A673 (cell line): ENCODE results near the gene NUDT17. TPM values are rescaled to one million over a fixed set of nuclear protein-coding genes. Genes with fewer than 3 reads are reported as not detected.

Experiments
- BruUV-seq: library from RNA; stranded (reverse); fragments of 400-500 nt; replicated peaks from 2 replicates; lab custom pipeline; 2021; lab: Mats Ljungman, UMichigan
- CTCF ChIA-PET: fragments of 300-600 bp; sonication (Branson Sonifier 250); formaldehyde crosslinking; loops from one replicate; lab custom pipeline; 2022; ENCODE audit warnings: antibody characterized with exemption; lab: Charles Lee
- POLR2A ChIA-PET: fragments of 300-600 bp; sonication (Branson Sonifier 250); formaldehyde crosslinking; loops from one replicate; lab custom pipeline; 2022; ENCODE audit warnings: antibody characterized with exemption; ENCODE audit not compliant: low non-redundant PET; lab: Charles Lee
- DNase-seq: peaks from one replicate; pipeline ENCODE4 v3.0.0-alpha.2; 2015; ENCODE audit warnings: low spot score
- H3K27ac ChIP-seq: fragments of 200-600 bp; sonication (generic); 2 replicates; pipeline ENCODE4 v1.5.1; 2016; ENCODE audit warnings: mixed run types, low read depth, mild to moderate bottlenecking, mixed read lengths, antibody characterized with exemption, low read length; ENCODE audit not compliant: poor library complexity, severe bottlenecking
- H3K27me3 ChIP-seq: fragments of 200-600 bp; sonication (generic); replicated peaks from 2 replicates; pipeline ENCODE4 v1.6.1; 2017; ENCODE audit warnings: mixed run types, low read depth, mild to moderate bottlenecking, mixed read lengths, antibody characterized with exemption, low read length; ENCODE audit not compliant: insufficient read depth, poor library complexity
- H3K36me3 ChIP-seq: fragments of 200-600 bp; sonication (generic); 2 replicates; pipeline ENCODE4 v1.6.1; 2016; ENCODE audit warnings: mixed run types, mild to moderate bottlenecking, mixed read lengths, antibody characterized with exemption, low read length; ENCODE audit not compliant: insufficient read depth, poor library complexity, severe bottlenecking
- H3K4me1 ChIP-seq: fragments of 200-600 bp; sonication (generic); 2 replicates; pipeline ENCODE4 v1.6.1; 2017; ENCODE audit warnings: mixed run types, mild to moderate bottlenecking, mixed read lengths, antibody characterized with exemption, low read length; ENCODE audit not compliant: insufficient read depth, poor library complexity, severe bottlenecking
- H3K4me3 ChIP-seq: fragments of 200-600 bp; sonication (generic); 2 replicates; pipeline ENCODE4 v1.5.1; 2016; ENCODE audit warnings: low read depth, mixed run types, mild to moderate bottlenecking, mixed read lengths, low read length; ENCODE audit not compliant: poor library complexity, severe bottlenecking
- H3K9me3 ChIP-seq: fragments of 200-600 bp; sonication (generic); 2 replicates; pipeline ENCODE4 v1.6.1; 2016; ENCODE audit warnings: mixed run types, low read depth, mild to moderate bottlenecking, mixed read lengths, antibody characterized with exemption, low read length; ENCODE audit not compliant: poor library complexity, severe bottlenecking
- EZH2 ChIP-seq: fragments of 200-600 bp; sonication (generic); IDR thresholded peaks from 2 replicates; pipeline ENCODE4 v1.6.1; 2017; ENCODE audit warnings: borderline replicate concordance, low read depth, mild to moderate bottlenecking, mixed read lengths, antibody characterized with exemption, low read length; ENCODE audit not compliant: poor library complexity, severe bottlenecking
- intact Hi-C: fragments of 100-400 bp; cut with micrococcal nuclease; formaldehyde crosslinking; loops from one replicate; pipeline ENCODE4 v1.10.0; 2022; ENCODE audit not compliant: unreplicated experiment
- total RNA-seq: library from RNA; stranded (reverse); gene quantifications from 2 replicates; pipeline ENCODE4 v1.2.3, GENCODE V29; 2021
- TF ChIP-seq, protein P1 (sequence below): fragments of 300-800, 200-600 bp; sonication (generic); conservative IDR thresholded peaks from 2 replicates; pipeline ENCODE4 v1.5.1; 2017; ENCODE audit warnings: low read depth, mild to moderate bottlenecking, antibody characterized with exemption, low read length, moderate library complexity, mixed read lengths

Gene NUDT17
- total RNA-seq, 1 experiment from 2014 or later, result 3.4 TPM

DNA sequence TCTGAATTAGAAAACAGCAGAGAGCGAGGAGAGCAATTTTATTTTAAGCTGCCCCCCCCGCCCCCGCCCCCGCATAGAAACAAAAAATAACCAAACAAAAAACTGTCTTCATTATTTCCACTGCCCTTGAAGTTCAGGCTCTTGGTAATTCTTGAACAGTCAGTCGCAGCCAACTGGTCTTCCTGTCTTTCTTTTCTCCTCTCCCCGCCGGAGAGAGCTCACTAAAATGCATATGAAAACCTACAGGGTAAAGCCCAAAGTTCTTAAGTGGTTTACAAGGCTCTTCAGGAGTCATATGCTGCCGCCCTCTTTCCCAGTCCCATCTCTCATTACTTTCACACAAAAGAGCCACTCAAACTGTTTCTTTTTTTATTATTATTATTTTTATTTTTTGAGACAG is 41.4 kb downstream of the NUDT17 start:
- Histone ChIP-seq H3K9me3 (no peaks in the 10 kb centered on the region), H3K27me3 (peaks cover 22% of the 10 kb centered on the region), H3K27ac (no peak overlapping the region), H3K36me3 (no peaks in the 10 kb centered on the region), H3K4me3 (no peak overlapping the region), H3K4me1 (peaks cover 11% of the 10 kb centered on the region)
- DNase-seq, result no peak
- ChIA-PET CTCF (no interaction called here), POLR2A (no interaction called here)
- TF ChIP-seq, protein P1, sequence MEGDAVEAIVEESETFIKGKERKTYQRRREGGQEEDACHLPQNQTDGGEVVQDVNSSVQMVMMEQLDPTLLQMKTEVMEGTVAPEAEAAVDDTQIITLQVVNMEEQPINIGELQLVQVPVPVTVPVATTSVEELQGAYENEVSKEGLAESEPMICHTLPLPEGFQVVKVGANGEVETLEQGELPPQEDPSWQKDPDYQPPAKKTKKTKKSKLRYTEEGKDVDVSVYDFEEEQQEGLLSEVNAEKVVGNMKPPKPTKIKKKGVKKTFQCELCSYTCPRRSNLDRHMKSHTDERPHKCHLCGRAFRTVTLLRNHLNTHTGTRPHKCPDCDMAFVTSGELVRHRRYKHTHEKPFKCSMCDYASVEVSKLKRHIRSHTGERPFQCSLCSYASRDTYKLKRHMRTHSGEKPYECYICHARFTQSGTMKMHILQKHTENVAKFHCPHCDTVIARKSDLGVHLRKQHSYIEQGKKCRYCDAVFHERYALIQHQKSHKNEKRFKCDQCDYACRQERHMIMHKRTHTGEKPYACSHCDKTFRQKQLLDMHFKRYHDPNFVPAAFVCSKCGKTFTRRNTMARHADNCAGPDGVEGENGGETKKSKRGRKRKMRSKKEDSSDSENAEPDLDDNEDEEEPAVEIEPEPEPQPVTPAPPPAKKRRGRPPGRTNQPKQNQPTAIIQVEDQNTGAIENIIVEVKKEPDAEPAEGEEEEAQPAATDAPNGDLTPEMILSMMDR, result no peak
- TF ChIP-seq EZH2, result no peak
- intact Hi-C loops, result loop anchor here (5.0 kb wide), 1 partner anchor 35 kb away; no protein-coding TSS in a partner anchor
- BruUV-seq, result no TSS peak

DNA sequence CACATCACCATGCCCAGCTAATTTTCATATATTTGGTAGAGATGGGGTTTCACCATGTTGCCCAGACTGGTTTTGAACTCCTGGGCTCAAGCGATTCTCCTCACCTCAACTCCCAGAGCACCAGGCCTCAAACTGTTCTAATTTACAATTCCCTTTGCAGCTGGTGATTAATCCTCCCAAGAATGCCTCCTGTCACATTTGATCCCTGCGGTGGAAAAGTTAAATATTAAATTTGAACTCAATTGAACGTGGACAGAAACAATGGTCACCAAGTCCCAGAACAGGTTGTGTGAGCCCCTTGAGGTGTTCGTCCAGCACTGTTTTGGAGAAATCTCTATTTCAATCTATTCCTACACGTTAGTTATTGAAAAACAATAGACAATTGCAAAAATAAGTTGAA is 42.2 kb downstream of the NUDT17 start:
- Histone ChIP-seq H3K27me3 (peaks cover 22% of the 10 kb centered on the region), H3K36me3 (no peaks in the 10 kb centered on the region), H3K27ac (no peak overlapping the region), H3K9me3 (no peaks in the 10 kb centered on the region), H3K4me1 (peaks cover 18% of the 10 kb centered on the region), H3K4me3 (no peak overlapping the region)
- no peak for TF ChIP-seq EZH2
- TF ChIP-seq, protein P1, result no peak
- ChIA-PET POLR2A (no interaction called here), CTCF (no interaction called here)
- intact Hi-C loops, result loop anchor here (5.0 kb wide), 1 partner anchor 35 kb away; no protein-coding TSS in a partner anchor
- no TSS peak for BruUV-seq
- no peak for DNase-seq

DNA sequence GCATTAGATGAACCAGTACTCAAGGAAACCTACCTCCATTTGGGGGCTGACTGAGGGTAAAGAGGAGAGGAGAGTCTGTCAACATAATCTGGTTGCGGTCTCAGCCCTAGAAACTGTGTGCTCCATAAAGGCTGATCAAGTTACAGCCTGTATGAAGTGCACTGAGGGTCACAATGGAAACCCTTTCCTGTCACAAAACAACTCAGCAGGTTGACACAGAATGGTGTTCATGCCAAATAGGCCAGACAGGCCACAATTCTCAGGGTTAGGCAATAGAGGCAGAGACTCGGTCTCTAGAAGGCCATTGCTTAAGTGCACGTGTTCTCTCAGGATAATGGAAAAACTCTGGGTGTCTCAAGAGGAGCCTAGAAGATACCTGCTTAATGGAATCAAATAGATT is 44.3 kb downstream of the NUDT17 start:
- intact Hi-C loops, result loop anchor here (2.0 to 5.0 kb wide), 2 partner anchors 37 to 125 kb away; no protein-coding TSS in a partner anchor
- H3K9me3 ChIP-seq, result no peaks in the 10 kb centered on the region
- TF ChIP-seq, protein P1, result no peak
- no peak for TF ChIP-seq EZH2
- no peak overlapping the region for H3K4me3 ChIP-seq
- H3K36me3 ChIP-seq, result no peaks in the 10 kb centered on the region
- H3K27ac ChIP-seq, result no peak overlapping the region
- peaks cover 7% of the 10 kb centered on the region for H3K27me3 ChIP-seq
- ChIA-PET POLR2A (no interaction called here), CTCF (no interaction called here)
- no peak for DNase-seq
- H3K4me1 ChIP-seq, result peaks cover 22% of the 10 kb centered on the region
- BruUV-seq, result no TSS peak
